Measurements from ENCODE around the gene ZNF787. TPM values are rescaled to one million over a fixed set of nuclear protein-coding genes. Genes with fewer than 3 reads are reported as not detected.
A peak's percentile ranks its signal among the peaks of the same experiment; 100 is the strongest.

ZNF787 gene
- total RNA-seq, 1 donor, result 27.5 TPM

DNA sequence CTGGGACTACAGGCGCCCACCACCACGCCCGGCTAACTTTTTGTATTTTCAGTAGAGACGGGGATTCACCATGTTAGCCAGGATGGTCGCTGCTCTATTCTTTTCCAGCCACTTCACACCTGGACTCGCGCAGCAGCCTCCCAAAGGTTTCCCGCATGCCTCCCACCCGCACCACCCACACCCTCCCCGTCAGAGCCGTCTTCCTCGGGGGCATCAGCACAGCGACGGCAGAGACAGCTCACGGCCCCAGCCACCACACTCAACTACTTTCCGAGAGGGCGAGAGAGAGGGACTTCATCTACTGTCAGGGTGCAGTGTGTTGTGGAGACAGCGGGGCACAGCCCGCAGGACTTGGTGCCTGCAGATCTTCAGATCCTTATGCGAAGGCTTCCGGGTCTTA lies 5.6 kb downstream of the ZNF787 start:
- H3K36me3 ChIP-seq (ENCODE audit: insufficient read depth, low read length), result peaks cover 7% of the 10 kb centered on the region
- TF ChIP-seq, protein P1, sequence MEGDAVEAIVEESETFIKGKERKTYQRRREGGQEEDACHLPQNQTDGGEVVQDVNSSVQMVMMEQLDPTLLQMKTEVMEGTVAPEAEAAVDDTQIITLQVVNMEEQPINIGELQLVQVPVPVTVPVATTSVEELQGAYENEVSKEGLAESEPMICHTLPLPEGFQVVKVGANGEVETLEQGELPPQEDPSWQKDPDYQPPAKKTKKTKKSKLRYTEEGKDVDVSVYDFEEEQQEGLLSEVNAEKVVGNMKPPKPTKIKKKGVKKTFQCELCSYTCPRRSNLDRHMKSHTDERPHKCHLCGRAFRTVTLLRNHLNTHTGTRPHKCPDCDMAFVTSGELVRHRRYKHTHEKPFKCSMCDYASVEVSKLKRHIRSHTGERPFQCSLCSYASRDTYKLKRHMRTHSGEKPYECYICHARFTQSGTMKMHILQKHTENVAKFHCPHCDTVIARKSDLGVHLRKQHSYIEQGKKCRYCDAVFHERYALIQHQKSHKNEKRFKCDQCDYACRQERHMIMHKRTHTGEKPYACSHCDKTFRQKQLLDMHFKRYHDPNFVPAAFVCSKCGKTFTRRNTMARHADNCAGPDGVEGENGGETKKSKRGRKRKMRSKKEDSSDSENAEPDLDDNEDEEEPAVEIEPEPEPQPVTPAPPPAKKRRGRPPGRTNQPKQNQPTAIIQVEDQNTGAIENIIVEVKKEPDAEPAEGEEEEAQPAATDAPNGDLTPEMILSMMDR (IDR thresholded peaks at IDR 0.05; ENCODE audit: extremely low read depth, low read depth, low read length), result no peak
- DNase-seq (ENCODE audit: insufficient read length, low spot score, missing footprints), result peak; percentile 13
- H3K4me2 ChIP-seq (ENCODE audit: insufficient read depth, low read length), result no peak overlapping the region
- H3K79me2 ChIP-seq (ENCODE audit: insufficient read depth, low read length), result peaks cover 97% of the 10 kb centered on the region
- H3K27me3 ChIP-seq (ENCODE audit: insufficient read depth, low read length), result no peaks in the 10 kb centered on the region
- H3K4me1 ChIP-seq (ENCODE audit: insufficient read depth, low read length), result peaks cover 20% of the 10 kb centered on the region
- H3K4me3 ChIP-seq (ENCODE audit: insufficient read depth, low read length), result no peak overlapping the region
- H3K9me3 ChIP-seq (ENCODE audit: low read depth, low read length), result no peaks in the 10 kb centered on the region
- H4K20me1 ChIP-seq (ENCODE audit: insufficient read depth, low read length), result peaks cover 80% of the 10 kb centered on the region
- H3K27ac ChIP-seq (ENCODE audit: low read depth, low read length), result no peak overlapping the region
- no peak overlapping the region for H2AFZ ChIP-seq (ENCODE audit: low read length)

DNA sequence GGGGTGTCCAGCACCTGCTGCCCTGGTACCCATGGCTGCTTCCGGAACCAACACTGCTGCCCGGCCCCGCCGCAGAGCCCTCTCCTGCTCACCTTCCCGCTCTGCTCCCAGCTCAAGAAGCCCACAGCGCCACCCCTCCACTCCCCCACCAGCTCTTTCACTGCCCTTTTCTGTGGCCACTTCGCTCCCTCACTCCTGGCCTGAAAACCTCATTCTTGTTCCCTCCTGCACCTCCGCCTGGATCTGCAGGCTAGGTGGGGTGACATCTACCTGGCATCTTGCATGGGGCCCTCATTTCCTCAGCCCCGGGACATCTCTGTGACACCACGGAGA lies 6.4 kb downstream of the ZNF787 start:
- Histone ChIP-seq H3K27me3 (ENCODE audit: insufficient read depth, low read length) (no peaks in the 10 kb centered on the region), H3K4me1 (ENCODE audit: insufficient read depth, low read length) (peaks cover 20% of the 10 kb centered on the region), H3K79me2 (ENCODE audit: insufficient read depth, low read length) (peaks cover 97% of the 10 kb centered on the region), H3K9me3 (ENCODE audit: low read depth, low read length) (no peaks in the 10 kb centered on the region), H4K20me1 (ENCODE audit: insufficient read depth, low read length) (peaks cover 84% of the 10 kb centered on the region), H3K36me3 (ENCODE audit: insufficient read depth, low read length) (peaks cover 7% of the 10 kb centered on the region), H3K4me3 (ENCODE audit: insufficient read depth, low read length) (no peak overlapping the region), H3K4me2 (ENCODE audit: insufficient read depth, low read length) (no peak overlapping the region), H2AFZ (ENCODE audit: low read length) (no peak overlapping the region), H3K27ac (ENCODE audit: low read depth, low read length) (no peak overlapping the region)
- TF ChIP-seq, protein P1 (IDR thresholded peaks at IDR 0.05; ENCODE audit: extremely low read depth, low read depth, low read length), result no peak
- DNase-seq (ENCODE audit: insufficient read length, low spot score, missing footprints), result peak; percentile 55

- H3K9me3 ChIP-seq (ENCODE audit: low read depth, low read length), result no peaks in the 10 kb centered on the region
- peaks cover 82% of the 10 kb centered on the region for H4K20me1 ChIP-seq (ENCODE audit: insufficient read depth, low read length)
- H3K36me3 ChIP-seq (ENCODE audit: insufficient read depth, low read length), result peaks cover 7% of the 10 kb centered on the region
- H3K4me1 ChIP-seq (ENCODE audit: insufficient read depth, low read length), result peaks cover 18% of the 10 kb centered on the region
- H3K4me3 ChIP-seq (ENCODE audit: insufficient read depth, low read length), result no peak overlapping the region
- TF ChIP-seq, protein P1 (IDR thresholded peaks at IDR 0.05; ENCODE audit: extremely low read depth, low read depth, low read length), result no peak
- H3K79me2 ChIP-seq (ENCODE audit: insufficient read depth, low read length), result peaks cover 97% of the 10 kb centered on the region
- H3K4me2 ChIP-seq (ENCODE audit: insufficient read depth, low read length), result no peak overlapping the region
- DNase-seq (ENCODE audit: insufficient read length, low spot score, missing footprints), result peak; percentile 88
- no peaks in the 10 kb centered on the region for H3K27me3 ChIP-seq (ENCODE audit: insufficient read depth, low read length)
- H3K27ac ChIP-seq (ENCODE audit: low read depth, low read length), result no peak overlapping the region
- no peak overlapping the region for H2AFZ ChIP-seq (ENCODE audit: low read length)
Measured at GRCh38 chr19:56114051-56114777, 6.9 kb downstream of the ZNF787 start.

DNA sequence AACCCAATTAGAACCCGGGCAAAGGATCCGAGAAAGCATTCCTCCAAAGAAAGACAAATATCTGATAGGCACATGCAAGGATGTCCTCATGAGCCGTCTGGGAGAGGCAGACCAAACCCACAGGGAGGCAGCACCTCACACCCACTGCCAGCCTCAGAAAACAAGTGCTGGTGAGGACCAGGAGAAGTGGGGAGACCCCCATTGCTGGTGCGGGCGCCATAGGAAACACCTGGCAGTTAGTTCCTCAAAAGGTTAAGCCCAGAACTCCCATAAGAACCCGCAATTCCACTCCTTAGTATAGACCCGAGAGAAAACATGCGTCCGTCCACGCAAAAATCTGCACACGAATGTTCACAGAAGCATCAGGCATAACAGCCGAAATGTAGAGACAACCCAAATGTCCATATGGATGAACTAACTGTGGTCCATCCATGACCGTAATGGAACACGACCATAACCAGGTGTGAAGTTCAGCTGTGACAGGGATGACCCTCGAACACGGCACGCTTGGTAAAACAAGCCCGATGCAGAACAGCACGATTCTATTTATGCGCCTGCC lies 7.9 kb downstream of the ZNF787 start:
- DNase-seq (ENCODE audit: insufficient read length, low spot score, missing footprints), result peak; percentile 70
- Histone ChIP-seq H3K4me3 (ENCODE audit: insufficient read depth, low read length) (no peak overlapping the region), H4K20me1 (ENCODE audit: insufficient read depth, low read length) (peaks cover 82% of the 10 kb centered on the region), H3K4me2 (ENCODE audit: insufficient read depth, low read length) (no peak overlapping the region), H3K27me3 (ENCODE audit: insufficient read depth, low read length) (no peaks in the 10 kb centered on the region), H3K27ac (ENCODE audit: low read depth, low read length) (no peak overlapping the region), H3K4me1 (ENCODE audit: insufficient read depth, low read length) (peaks cover 22% of the 10 kb centered on the region), H3K79me2 (ENCODE audit: insufficient read depth, low read length) (peaks cover 97% of the 10 kb centered on the region), H3K9me3 (ENCODE audit: low read depth, low read length) (no peaks in the 10 kb centered on the region), H3K36me3 (ENCODE audit: insufficient read depth, low read length) (peaks cover 4% of the 10 kb centered on the region), H2AFZ (ENCODE audit: low read length) (no peak overlapping the region)
- TF ChIP-seq, protein P1 (IDR thresholded peaks at IDR 0.05; ENCODE audit: extremely low read depth, low read depth, low read length), result no peak

Data from osteoblast (primary cell).